H1 (cell line): Measurements from ENCODE around the gene WASF3. TPM values are rescaled to one million over a fixed set of nuclear protein-coding genes. Genes with fewer than 3 reads are reported as not detected.

Experiments
- CTCF ChIA-PET: fragments of 300-600 bp; sonication (Branson Sonifier 250); formaldehyde crosslinking; loops from one replicate; lab custom pipeline; 2021; ENCODE audit not compliant: partially characterized antibody; lab: Charles Lee
- POLR2A ChIA-PET: fragments of 300-600 bp; sonication (Branson Sonifier 250); formaldehyde crosslinking; loops from one replicate; lab custom pipeline; 2021; ENCODE audit warnings: inconsistent platforms; ENCODE audit not compliant: partially characterized antibody; lab: Charles Lee
- DNase-seq, 2 experiments: peaks; one replicate each; pipeline versions ENCODE4 v3.0.0 to v3.0.0-alpha.2; 2010 to 2022; ENCODE audit warnings: low spot score in 2 of 2, low read depth in 1 of 2, mixed read lengths in 1 of 2
- FAIRE-seq: peaks from 2 replicates; lab custom pipeline; 2011; peaks lifted over from hg19 to GRCh38; lab: Jason Lieb, UNC
- H2AFZ ChIP-seq: 2 replicates; pipeline ENCODE4 v1.8.1; 2012; ENCODE audit warnings: low read length, inconsistent platforms
- H2AK5ac ChIP-seq: 2 replicates; pipeline ENCODE4 v1.6.1; 2013; ENCODE audit warnings: low read depth, low read length
- H2BK120ac ChIP-seq: replicated peaks from 2 replicates; pipeline ENCODE3; 2013; ENCODE audit warnings: low read depth, low read length, inconsistent platforms
- H2BK12ac ChIP-seq: 2 replicates; pipeline ENCODE4 v1.6.1; 2013; ENCODE audit warnings: low read depth, low read length
- H2BK15ac ChIP-seq: 2 replicates; pipeline ENCODE4 v1.6.1; 2013; ENCODE audit warnings: low read length
- H2BK20ac ChIP-seq: 2 replicates; pipeline ENCODE4 v1.6.1; 2013; ENCODE audit warnings: low read length
- H2BK5ac ChIP-seq: 2 replicates; pipeline ENCODE4 v1.6.1; 2013; ENCODE audit warnings: low read depth, low read length
- H3K14ac ChIP-seq: 2 replicates; pipeline ENCODE4 v1.6.1; 2013; ENCODE audit warnings: inconsistent platforms; ENCODE audit not compliant: insufficient read length
- H3K18ac ChIP-seq: 2 replicates; pipeline ENCODE4 v1.6.1; 2013; ENCODE audit warnings: low read length; ENCODE audit errors: extremely low read depth
- H3K23ac ChIP-seq: 2 replicates; pipeline ENCODE4 v1.6.1; 2013; ENCODE audit warnings: inconsistent platforms; ENCODE audit not compliant: insufficient read length
- H3K23me2 ChIP-seq: 2 replicates; pipeline ENCODE4 v1.6.1; 2013; ENCODE audit warnings: low read depth, low read length
- H3K27ac ChIP-seq: 2 replicates; pipeline ENCODE4 v1.6.1; 2011; ENCODE audit warnings: low read depth, low read length, inconsistent platforms
- H3K27me3 ChIP-seq, 4 experiments: replicated peaks in 1 of 4; 1 replicate in 1 of 4; 2 replicates in 3 of 4; pipeline versions ENCODE4 v1.6.1 to v1.8.1; 2011 to 2013; ENCODE audit warnings: low read length in 3 of 4, mild to moderate bottlenecking in 3 of 4, inconsistent platforms in 2 of 4, mixed read lengths in 2 of 4, moderate library complexity in 1 of 4; ENCODE audit not compliant: control insufficient read depth in 3 of 4, insufficient read depth in 3 of 4; ENCODE audit errors: extremely low read depth in 1 of 4
- H3K36me3 ChIP-seq, 4 experiments: 2 replicates each; pipeline versions ENCODE4 v1.6.1 to v1.8.1; 2011 to 2013; ENCODE audit warnings: mild to moderate bottlenecking in 4 of 4, low read length in 3 of 4, moderate library complexity in 2 of 4, control low read depth in 1 of 4, inconsistent platforms in 1 of 4; ENCODE audit not compliant: insufficient read depth in 4 of 4, control insufficient read depth in 2 of 4
- H3K4ac ChIP-seq: replicated peaks from 2 replicates; pipeline ENCODE3; 2013; ENCODE audit warnings: low read length, low read depth, mixed read lengths, inconsistent platforms; ENCODE audit not compliant: insufficient read length
- H3K4me1 ChIP-seq, 4 experiments: replicated peaks in 1 of 4; 1 replicate in 1 of 4; 2 replicates in 3 of 4; pipeline versions ENCODE4 v1.6.1 to v1.8.1; 2011 to 2013; ENCODE audit warnings: low read length in 3 of 4, inconsistent platforms in 2 of 4, mixed read lengths in 1 of 4; ENCODE audit not compliant: insufficient read depth in 4 of 4, control insufficient read depth in 3 of 4
- H3K4me2 ChIP-seq, 2 experiments: 2 replicates each; pipeline versions ENCODE4 v1.6.1 to v1.8.1; 2011 to 2013; ENCODE audit warnings: low read depth in 2 of 2, low read length in 2 of 2, control low read depth in 1 of 2, inconsistent platforms in 1 of 2, mild to moderate bottlenecking in 1 of 2; ENCODE audit not compliant: insufficient read depth in 1 of 2
- H3K4me3 ChIP-seq, 4 experiments: fragments of 200-600, 300-600 bp in 1 of 4; sonication (generic), shearing (Covaris generic), sonication (Bioruptor Twin) in 1 of 4; 2 replicates each; pipeline versions ENCODE4 v1.5.1 to v1.8.1; 2011 to 2016; ENCODE audit warnings: low read length in 4 of 4, low read depth in 3 of 4, control low read depth in 2 of 4, inconsistent platforms in 2 of 4, mild to moderate bottlenecking in 2 of 4, mixed read lengths in 1 of 4, moderate library complexity in 1 of 4; ENCODE audit not compliant: insufficient read depth in 2 of 4; ENCODE audit errors: extremely low read depth in 1 of 4
- H3K56ac ChIP-seq: replicated peaks from 2 replicates; pipeline ENCODE3; 2013; ENCODE audit warnings: low read depth, mild to moderate bottlenecking, mixed read lengths, low read length, inconsistent platforms; ENCODE audit not compliant: insufficient read length
- H3K79me1 ChIP-seq: 2 replicates; pipeline ENCODE4 v1.6.1; 2013; ENCODE audit warnings: low read depth, low read length, control low read depth
- H3K79me2 ChIP-seq, 2 experiments: 2 replicates each; pipeline versions ENCODE4 v1.6.1 to v1.8.1; 2012 to 2013; ENCODE audit warnings: low read length in 2 of 2, mild to moderate bottlenecking in 2 of 2, inconsistent platforms in 1 of 2; ENCODE audit not compliant: insufficient read depth in 2 of 2, control insufficient read depth in 1 of 2
- H3K9ac ChIP-seq, 4 experiments: replicated peaks in 1 of 4; 1 replicate in 1 of 4; 2 replicates in 3 of 4; pipeline versions ENCODE4 v1.6.1 to v1.8.1; 2011 to 2013; ENCODE audit warnings: low read depth in 3 of 4, low read length in 3 of 4, control low read depth in 2 of 4, mild to moderate bottlenecking in 2 of 4, moderate library complexity in 2 of 4, inconsistent platforms in 1 of 4; ENCODE audit errors: extremely low read depth in 1 of 4
- H3K9me3 ChIP-seq, 2 experiments: 2 replicates each; pipeline versions ENCODE4 v1.6.1 to v1.8.1; 2012 to 2013; ENCODE audit warnings: mild to moderate bottlenecking in 2 of 2, moderate library complexity in 2 of 2, control low read depth in 1 of 2, inconsistent platforms in 1 of 2, low read depth in 1 of 2, low read length in 1 of 2, mixed read lengths in 1 of 2; ENCODE audit not compliant: insufficient read depth in 2 of 2
- H4K20me1 ChIP-seq, 2 experiments: replicated peaks in 1 of 2; 2 replicates each; pipeline versions ENCODE3 to v1.8.1; 2011 to 2013; ENCODE audit warnings: inconsistent platforms in 2 of 2, low read length in 2 of 2, mild to moderate bottlenecking in 1 of 2; ENCODE audit not compliant: insufficient read depth in 2 of 2, control insufficient read depth in 1 of 2
- H4K5ac ChIP-seq: 2 replicates; pipeline ENCODE4 v1.6.1; 2013; ENCODE audit warnings: low read length, low read depth, mixed read lengths, inconsistent platforms; ENCODE audit not compliant: insufficient read length
- H4K8ac ChIP-seq: 2 replicates; pipeline ENCODE4 v1.8.0; 2013; ENCODE audit warnings: mild to moderate bottlenecking, moderate library complexity, low read length, inconsistent platforms; ENCODE audit not compliant: insufficient read depth; ENCODE audit errors: extremely low read depth
- H4K91ac ChIP-seq: replicated peaks from 2 replicates; pipeline ENCODE3; 2013; ENCODE audit warnings: low read length, mixed read lengths, inconsistent platforms; ENCODE audit not compliant: insufficient read length
- CHD2 ChIP-seq: IDR thresholded peaks from 2 replicates; pipeline ENCODE4 v1.6.1; 2012; ENCODE audit warnings: low read length, improper control_type of control experiment
- RBBP5 ChIP-seq: IDR thresholded peaks from 2 replicates; pipeline ENCODE4 v1.7.1; 2012; ENCODE audit warnings: low read depth, mild to moderate bottlenecking, inconsistent platforms, low read length, moderate library complexity, borderline replicate concordance
- TAF1 ChIP-seq: IDR thresholded peaks from 2 replicates; pipeline ENCODE4 v1.6.1; 2011; ENCODE audit warnings: mild to moderate bottlenecking, low read depth, low read length
- TBP ChIP-seq: IDR thresholded peaks from 2 replicates; pipeline ENCODE4 v1.6.1; 2011; ENCODE audit warnings: low read depth, low read length, improper control_type of control experiment
- WGBS, 2 experiments: shearing (Covaris generic) in 1 of 2; methylation state at CpG; one replicate each; pipeline versions ENCODE4 v1.1.6 to v1.1.7; 2013 to 2015; ENCODE audit warnings: low lambda C conversion rate in 2 of 2, mixed read lengths in 2 of 2, inconsistent platforms in 1 of 2, low coverage in 1 of 2, missing lambda C conversion rate in 1 of 2; ENCODE audit not compliant: insufficient replicate concordance in 2 of 2, insufficient coverage in 1 of 2, insufficient read length in 1 of 2; ENCODE audit errors: extremely low coverage in 1 of 2, missing lambda C conversion rate in 1 of 2; 5-methylcytosine and 5-hydroxymethylcytosine counted together
- polyA plus RNA-seq, 7 experiments: library from polyadenylated mRNA; depleted of rRNA in 3 of 7; stranded (reverse) in 5 of 7; unstranded in 2 of 7; fragments of >200 nt in 5 of 7; fragments of 200-250 nt in 2 of 7; gene quantifications; 1 replicate in 5 of 7; 2 replicates in 1 of 7; 4 replicates in 1 of 7; pipeline versions ENCODE4 v1.2.1 to v1.2.3, GENCODE V29; 2011 to 2013; ENCODE audit warnings: missing spikeins in 2 of 7, mixed read lengths in 2 of 7
- total RNA-seq: library from RNA; stranded (reverse); fragmentation: NEBNext Ultra II Directional; extraction: Animal tissue kit (Norgen Biotek cat#: 25700); gene quantifications from 2 replicates; pipeline ENCODE4 v1.2.1, GENCODE V29; 2021

WASF3 gene
- total and polyA plus RNA-seq, 2 of the 8 experiments (the other 6 are each of a cell fraction or from before 2014, with no cell fraction given): 18.7 to 39.8 TPM

- Histone ChIP-seq H3K23ac (no peak overlapping the region), H4K20me1 (peaks cover 1 to 11% of the 10 kb centered on the region in 2 experiments), H2BK5ac (no peak overlapping the region), H3K23me2 (no peaks in the 10 kb centered on the region; the same call in 1 of the 2 replicates), H3K9ac (no peak overlapping the region), H4K5ac (no peak overlapping the region), H3K56ac (no peak overlapping the region), H3K36me3 (no peaks in the 10 kb centered on the region), H2BK15ac (no peak overlapping the region), H3K4me2 (no peak overlapping the region), H4K91ac (no peak overlapping the region), H2BK120ac (no peak overlapping the region), H3K4me3 (no peak overlapping the region), H2AK5ac (no peak overlapping the region), H4K8ac (no peak overlapping the region), H2BK12ac (no peak overlapping the region), H3K27ac (no peak overlapping the region), H3K4me1 (peaks cover 0 to 3% (median under 1%) of the 10 kb centered on the region in 4 experiments; a peak in 2 of 7 replicates), H3K9me3 (no peaks in the 10 kb centered on the region), H3K14ac (no peak overlapping the region), H3K27me3 (peaks cover 0 to 1% (median 0%) of the 10 kb centered on the region in 4 experiments; a peak in 1 of 7 replicates), H3K18ac (no peak overlapping the region), H3K79me2 (peaks cover 0 to 68% of the 10 kb centered on the region in 2 experiments; a peak in 2 of 4 replicates), H3K4ac (no peak overlapping the region), H2BK20ac (no peak overlapping the region), H3K79me1 (peaks cover 2% of the 10 kb centered on the region; the same call in 1 of the 2 replicates), H2AFZ (no peak overlapping the region)
- FAIRE-seq (no peak), DNase-seq (no peak)
- ChIA-PET CTCF (interaction anchor here (1.2 to 2.1 kb wide), 4 partner anchors 10 to 37 kb away, joined by 3 to 10 read pairs (median 4); no protein-coding TSS in a partner anchor), POLR2A (no interaction called here)
- WGBS, 2 experiments: 86% methylated on average over 1 of the region's 1 CpG; no CpG with 5 or more reads in 1 of the 2 experiments
- TF ChIP-seq RBBP5: no peak
- TF ChIP-seq TAF1: no peak
- TF ChIP-seq CHD2: no peak
- TF ChIP-seq TBP: no peak
Observed at GRCh38 chr13:26589754-26590153, 32.3 kb downstream of the WASF3 start.
